ENCODE data around the gene MORN1. TPM values are rescaled to one million over a fixed set of nuclear protein-coding genes. Genes with fewer than 3 reads are reported as not detected.
A peak's percentile ranks its signal among the peaks of the same experiment; 100 is the strongest.

MORN1 gene
- total and polyA plus RNA-seq, 2 donors (not counting 3 experiments of a cell fraction or from before 2014, with no cell fraction given), result 4.3 to 6.4 TPM

- intact Hi-C loops (cut with micrococcal nuclease), result loop anchor here (10.0 kb wide), 1 partner anchor 1219 kb away; the partner anchor contains the start of gene TPRG1L
- peaks cover 15 to 55% of the 10 kb centered on the region in 2 experiments for H3K36me3 ChIP-seq (ENCODE audit: control insufficient read depth in 2 of 2, extremely low read depth in 1 of 2, insufficient read depth in 2 of 2, low read length in 2 of 2)
These were observed 14.4 kb upstream of the MORN1 start for GRCh38 chr1:2405588-2406295.

GRCh38 chr1:2404890-2405511 lies 13.6 kb upstream of the MORN1 start:
- FAIRE-seq, result no peak
- DNase-seq (ENCODE audit: low read depth, low spot score), result no peak
- CTCF ChIA-PET, result interaction anchor here (0.9 to 1.2 kb wide), 2 partner anchors 13 to 231 kb away, joined by 3 to 4 read pairs; partner anchors contain the start of genes MORN1 and RER1
- peak overlapping the region; percentile 18 for H3K27ac ChIP-seq (ENCODE audit: insufficient read depth, low read depth, low read length)
- dilution Hi-C loops (cut with MboI; ENCODE audit: extremely low pct_ligation_motif_present, low sequenced_read_pairs), result no loop called here
- no peaks in the 10 kb centered on the region for H3K27me3 ChIP-seq (ENCODE audit: control insufficient read depth in 2 of 2, insufficient read depth in 2 of 2, low read length in 2 of 2)
- H3K9ac ChIP-seq (replicated peaks; ENCODE audit: extremely low read depth, insufficient read depth, low read length), result peak overlapping the region; percentile 35
- TF ChIP-seq MAX (IDR thresholded peaks at IDR 0.05; ENCODE audit: insufficient read depth, insufficient read length) (no peak), GATA2 (IDR thresholded peaks at IDR 0.05; ENCODE audit: insufficient read depth, insufficient read length, low read depth, low read length) (no peak), FOS (IDR thresholded peaks at IDR 0.05; ENCODE audit: borderline replicate concordance, insufficient read depth, low read length) (no peak), EZH2 (IDR thresholded peaks at IDR 0.05; ENCODE audit: borderline replicate concordance, low read depth, low read length, severe bottlenecking) (no peak), POLR2AphosphoS5 (IDR thresholded peaks at IDR 0.05; ENCODE audit: insufficient read depth, low read depth, low read length) (no peak), POLR2A (IDR thresholded peaks at IDR 0.05; ENCODE audit: low read depth, low read length) (no peak), JUN (IDR thresholded peaks at IDR 0.05; ENCODE audit: borderline replicate concordance, insufficient read depth, insufficient read length, low read depth) (no peak), MYC (IDR thresholded peaks at IDR 0.05; ENCODE audit: low read depth, low read length) (no peak)
- TF ChIP-seq, protein P1, sequence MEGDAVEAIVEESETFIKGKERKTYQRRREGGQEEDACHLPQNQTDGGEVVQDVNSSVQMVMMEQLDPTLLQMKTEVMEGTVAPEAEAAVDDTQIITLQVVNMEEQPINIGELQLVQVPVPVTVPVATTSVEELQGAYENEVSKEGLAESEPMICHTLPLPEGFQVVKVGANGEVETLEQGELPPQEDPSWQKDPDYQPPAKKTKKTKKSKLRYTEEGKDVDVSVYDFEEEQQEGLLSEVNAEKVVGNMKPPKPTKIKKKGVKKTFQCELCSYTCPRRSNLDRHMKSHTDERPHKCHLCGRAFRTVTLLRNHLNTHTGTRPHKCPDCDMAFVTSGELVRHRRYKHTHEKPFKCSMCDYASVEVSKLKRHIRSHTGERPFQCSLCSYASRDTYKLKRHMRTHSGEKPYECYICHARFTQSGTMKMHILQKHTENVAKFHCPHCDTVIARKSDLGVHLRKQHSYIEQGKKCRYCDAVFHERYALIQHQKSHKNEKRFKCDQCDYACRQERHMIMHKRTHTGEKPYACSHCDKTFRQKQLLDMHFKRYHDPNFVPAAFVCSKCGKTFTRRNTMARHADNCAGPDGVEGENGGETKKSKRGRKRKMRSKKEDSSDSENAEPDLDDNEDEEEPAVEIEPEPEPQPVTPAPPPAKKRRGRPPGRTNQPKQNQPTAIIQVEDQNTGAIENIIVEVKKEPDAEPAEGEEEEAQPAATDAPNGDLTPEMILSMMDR (IDR thresholded peaks at IDR 0.05; ENCODE audit: extremely low read depth in 1 of 2, insufficient read depth in 1 of 2, low read depth in 1 of 2, low read length in 2 of 2), result no peak
- intact Hi-C loops (cut with micrococcal nuclease), result loop anchor here (10.0 kb wide), 1 partner anchor 1220 kb away; the partner anchor contains the start of gene TPRG1L
- H3K4me2 ChIP-seq (ENCODE audit: insufficient read depth, low read length), result no peak overlapping the region
- H2AFZ ChIP-seq (ENCODE audit: low read depth, low read length), result no peak overlapping the region
- POLR2A ChIA-PET, result interaction anchor here (0.5 kb wide), 1 partner anchor 206 kb away, joined by 5 read pairs; no protein-coding TSS in a partner anchor
- no peak overlapping the region for H3K4me3 ChIP-seq (replicated peaks in 1 of 3; ENCODE audit: insufficient read depth in 1 of 3, low read depth in 1 of 3, low read length in 3 of 3)
- H3K36me3 ChIP-seq (ENCODE audit: control insufficient read depth in 2 of 2, extremely low read depth in 1 of 2, insufficient read depth in 2 of 2, low read length in 2 of 2), result peaks cover 15 to 61% of the 10 kb centered on the region in 2 experiments
- H3K9me3 ChIP-seq (replicated peaks; ENCODE audit: control insufficient read depth, insufficient read depth, low read length), result no peaks in the 10 kb centered on the region
- no peaks in the 10 kb centered on the region for H3K9me1 ChIP-seq (replicated peaks; ENCODE audit: control insufficient read depth, extremely low read depth, insufficient read depth, low read length)
- H3K79me2 ChIP-seq (ENCODE audit: control insufficient read depth, insufficient read depth, low read length), result peaks cover 1% of the 10 kb centered on the region
- peaks cover 12% of the 10 kb centered on the region for H3K4me1 ChIP-seq (ENCODE audit: control insufficient read depth, extremely low read depth, insufficient read depth, low read length)
- TSS peak; percentile 37 for BruUV-seq (replicated peaks)
- H4K20me1 ChIP-seq (replicated peaks; ENCODE audit: control insufficient read depth, extremely low read depth, insufficient read depth, low read length), result no peaks in the 10 kb centered on the region

More at GRCh38 chr1:2405588-2406295, 14.4 kb upstream of the MORN1 start:
- Histone ChIP-seq H3K27me3 (ENCODE audit: control insufficient read depth in 2 of 2, insufficient read depth in 2 of 2, low read length in 2 of 2) (no peaks in the 10 kb centered on the region), H3K9ac (replicated peaks; ENCODE audit: extremely low read depth, insufficient read depth, low read length) (peak overlapping the region; percentile 35), H3K4me2 (ENCODE audit: insufficient read depth, low read length) (no peak overlapping the region), H3K4me3 (replicated peaks in 1 of 3; ENCODE audit: insufficient read depth in 1 of 3, low read depth in 1 of 3, low read length in 3 of 3) (no peak overlapping the region), H3K79me2 (ENCODE audit: control insufficient read depth, insufficient read depth, low read length) (peaks cover 1% of the 10 kb centered on the region), H3K4me1 (ENCODE audit: control insufficient read depth, extremely low read depth, insufficient read depth, low read length) (peaks cover 12% of the 10 kb centered on the region), H3K27ac (ENCODE audit: insufficient read depth, low read depth, low read length) (peak overlapping the region; percentile 18), H2AFZ (ENCODE audit: low read depth, low read length) (no peak overlapping the region), H3K9me1 (replicated peaks; ENCODE audit: control insufficient read depth, extremely low read depth, insufficient read depth, low read length) (no peaks in the 10 kb centered on the region), H3K9me3 (replicated peaks; ENCODE audit: control insufficient read depth, insufficient read depth, low read length) (no peaks in the 10 kb centered on the region), H4K20me1 (replicated peaks; ENCODE audit: control insufficient read depth, extremely low read depth, insufficient read depth, low read length) (no peaks in the 10 kb centered on the region)
- FAIRE-seq (peak; percentile 63), DNase-seq (ENCODE audit: low read depth, low spot score) (no peak)
- CTCF ChIA-PET, result interaction anchor here (1.1 to 2.6 kb wide), 3 partner anchors 14 to 143 kb away, joined by 3 to 6 read pairs (median 4); partner anchors contain the start of genes MORN1 and RER1
- POLR2A ChIA-PET, result interaction anchor here (0.5 kb wide), 1 partner anchor 206 kb away, joined by 5 read pairs; no protein-coding TSS in a partner anchor
- TF ChIP-seq POLR2AphosphoS5 (IDR thresholded peaks at IDR 0.05; ENCODE audit: insufficient read depth, low read depth, low read length) (peak; percentile 4), MAX (IDR thresholded peaks at IDR 0.05; ENCODE audit: insufficient read depth, insufficient read length) (no peak)
- dilution Hi-C loops (cut with MboI; ENCODE audit: extremely low pct_ligation_motif_present, low sequenced_read_pairs), result no loop called here
- BruUV-seq (replicated peaks), result no TSS peak
